ENCODE measurements around the gene HM13.

The HM13 gene

GRCh38 chr20:31587545-31588389 is 73.5 kb downstream of the HM13 start:
- TF ChIP-seq, protein P1, sequence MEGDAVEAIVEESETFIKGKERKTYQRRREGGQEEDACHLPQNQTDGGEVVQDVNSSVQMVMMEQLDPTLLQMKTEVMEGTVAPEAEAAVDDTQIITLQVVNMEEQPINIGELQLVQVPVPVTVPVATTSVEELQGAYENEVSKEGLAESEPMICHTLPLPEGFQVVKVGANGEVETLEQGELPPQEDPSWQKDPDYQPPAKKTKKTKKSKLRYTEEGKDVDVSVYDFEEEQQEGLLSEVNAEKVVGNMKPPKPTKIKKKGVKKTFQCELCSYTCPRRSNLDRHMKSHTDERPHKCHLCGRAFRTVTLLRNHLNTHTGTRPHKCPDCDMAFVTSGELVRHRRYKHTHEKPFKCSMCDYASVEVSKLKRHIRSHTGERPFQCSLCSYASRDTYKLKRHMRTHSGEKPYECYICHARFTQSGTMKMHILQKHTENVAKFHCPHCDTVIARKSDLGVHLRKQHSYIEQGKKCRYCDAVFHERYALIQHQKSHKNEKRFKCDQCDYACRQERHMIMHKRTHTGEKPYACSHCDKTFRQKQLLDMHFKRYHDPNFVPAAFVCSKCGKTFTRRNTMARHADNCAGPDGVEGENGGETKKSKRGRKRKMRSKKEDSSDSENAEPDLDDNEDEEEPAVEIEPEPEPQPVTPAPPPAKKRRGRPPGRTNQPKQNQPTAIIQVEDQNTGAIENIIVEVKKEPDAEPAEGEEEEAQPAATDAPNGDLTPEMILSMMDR (IDR thresholded peaks at IDR 0.05), result no peak
- Histone ChIP-seq H3K27me3 (peaks cover 35% of the 10 kb centered on the region), H3K36me3 (no peaks in the 10 kb centered on the region), H3K27ac (no peak overlapping the region), H3K4me3 (ENCODE audit: low read depth in 1 of 2, low read length in 1 of 2) (peak overlapping the region; percentile 49 to 56), H3K4me1 (ENCODE audit: control insufficient read depth in 1 of 2, insufficient read depth in 1 of 2, low read depth in 1 of 2, low read length in 1 of 2) (peaks cover 13% of the 10 kb centered on the region in 2 experiments), H3K9me3 (no peaks in the 10 kb centered on the region)

DNA sequence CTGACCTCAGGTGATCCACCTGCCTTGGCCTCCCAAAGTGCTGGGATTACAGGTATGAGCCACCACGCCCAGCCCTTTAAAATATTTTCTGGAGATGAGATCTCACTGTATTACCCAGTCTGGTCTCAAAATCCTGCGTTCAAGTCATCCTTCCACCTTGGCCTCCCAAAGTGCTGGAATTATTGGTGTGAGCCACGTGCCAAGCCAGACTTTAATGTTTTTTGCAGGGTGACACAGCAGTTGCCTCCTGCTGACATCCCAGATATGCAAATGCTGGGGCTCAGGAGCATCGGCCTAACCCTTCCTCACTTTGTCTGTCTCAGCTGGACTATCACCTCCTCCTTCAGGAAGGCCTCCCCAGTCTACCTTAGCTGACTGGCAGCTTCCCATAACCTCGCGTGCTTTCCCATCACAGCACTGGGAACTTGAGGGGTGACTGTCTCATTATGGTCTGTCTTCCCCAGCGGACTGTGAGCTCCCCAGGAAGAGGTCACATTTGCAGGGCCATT is 76.5 kb downstream of the HM13 start:
- Histone ChIP-seq H3K27ac (no peak overlapping the region), H3K27me3 (peaks cover 35% of the 10 kb centered on the region), H3K9me3 (no peaks in the 10 kb centered on the region), H3K4me3 (ENCODE audit: low read depth in 1 of 2, low read length in 1 of 2) (no peak overlapping the region), H3K36me3 (no peaks in the 10 kb centered on the region), H3K4me1 (ENCODE audit: control insufficient read depth in 1 of 2, insufficient read depth in 1 of 2, low read depth in 1 of 2, low read length in 1 of 2) (peaks cover 13% of the 10 kb centered on the region in 2 experiments)
- TF ChIP-seq, protein P1 (IDR thresholded peaks at IDR 0.05), result no peak

- H3K4me3 ChIP-seq (ENCODE audit: low read depth in 1 of 2, low read length in 1 of 2), result no peak overlapping the region
- TF ChIP-seq, protein P1 (IDR thresholded peaks at IDR 0.05), result no peak
- no peaks in the 10 kb centered on the region for H3K36me3 ChIP-seq
- no peaks in the 10 kb centered on the region for H3K9me3 ChIP-seq
- no peak overlapping the region for H3K27ac ChIP-seq
- peaks cover under 1 to 2% of the 10 kb centered on the region in 2 experiments for H3K4me1 ChIP-seq (ENCODE audit: control insufficient read depth in 1 of 2, insufficient read depth in 1 of 2, low read depth in 1 of 2, low read length in 1 of 2)
- H3K27me3 ChIP-seq, result peaks cover 10% of the 10 kb centered on the region
Measured at GRCh38 chr20:31593221-31594001, 79.2 kb downstream of the HM13 start.

GRCh38 chr20:31594002-31594557 is 79.8 kb downstream of the HM13 start:
- peaks cover 3% of the 10 kb centered on the region for H3K27me3 ChIP-seq
- H3K9me3 ChIP-seq, result no peaks in the 10 kb centered on the region
- H3K36me3 ChIP-seq, result no peaks in the 10 kb centered on the region
- TF ChIP-seq, protein P1 (IDR thresholded peaks at IDR 0.05), result no peak
- no peak overlapping the region for H3K4me3 ChIP-seq (ENCODE audit: low read depth in 1 of 2, low read length in 1 of 2)
- no peak overlapping the region for H3K27ac ChIP-seq
- peaks cover 0 to 2% of the 10 kb centered on the region in 2 experiments for H3K4me1 ChIP-seq (ENCODE audit: control insufficient read depth in 1 of 2, insufficient read depth in 1 of 2, low read depth in 1 of 2, low read length in 1 of 2)

GRCh38 chr20:31594558-31595379 is 80.5 kb downstream of the HM13 start:
- Histone ChIP-seq H3K4me1 (ENCODE audit: control insufficient read depth in 1 of 2, insufficient read depth in 1 of 2, low read depth in 1 of 2, low read length in 1 of 2) (peaks cover 0 to 2% of the 10 kb centered on the region in 2 experiments), H3K27ac (no peak overlapping the region), H3K27me3 (no peaks in the 10 kb centered on the region), H3K9me3 (no peaks in the 10 kb centered on the region), H3K4me3 (ENCODE audit: low read depth in 1 of 2, low read length in 1 of 2) (no peak overlapping the region), H3K36me3 (no peaks in the 10 kb centered on the region)
- TF ChIP-seq, protein P1 (IDR thresholded peaks at IDR 0.05), result no peak
